Osteoblast (primary cell): ENCODE measurements around the gene TRAM2. TPM values are rescaled to one million over a fixed set of nuclear protein-coding genes. Genes with fewer than 3 reads are reported as not detected.

Experiments
- DNase-seq: peaks from one replicate; pipeline ENCODE4 v3.0.0; 2011; ENCODE audit warnings: low spot score, mixed read lengths; ENCODE audit not compliant: insufficient read length; ENCODE audit errors: missing footprints
- H2AFZ ChIP-seq: 2 replicates; pipeline ENCODE4 v1.6.0; 2011; ENCODE audit warnings: mild to moderate bottlenecking, low read length
- H3K27ac ChIP-seq: 2 replicates; pipeline ENCODE4 v1.5.1; 2011; ENCODE audit warnings: mild to moderate bottlenecking, low read depth, low read length, moderate library complexity
- H3K27me3 ChIP-seq: 2 replicates; pipeline ENCODE4 v1.6.0; 2012; ENCODE audit warnings: mild to moderate bottlenecking, control low read depth, inconsistent platforms, low read length, moderate library complexity; ENCODE audit not compliant: insufficient read depth
- H3K36me3 ChIP-seq: 2 replicates; pipeline ENCODE4 v1.5.1; 2011; ENCODE audit warnings: mild to moderate bottlenecking, low read length, control low read depth, moderate library complexity; ENCODE audit not compliant: insufficient read depth
- H3K4me1 ChIP-seq: 2 replicates; pipeline ENCODE4 v1.5.1; 2011; ENCODE audit warnings: mild to moderate bottlenecking, low read length, control low read depth, moderate library complexity; ENCODE audit not compliant: insufficient read depth
- H3K4me2 ChIP-seq: 2 replicates; pipeline ENCODE4 v1.6.0; 2011; ENCODE audit warnings: mild to moderate bottlenecking, low read length; ENCODE audit not compliant: insufficient read depth
- H3K4me3 ChIP-seq: fragments of 200-600 bp; sonication (generic); 3 replicates; pipeline ENCODE4 v1.5.1; 2012; ENCODE audit warnings: mild to moderate bottlenecking, low read length, inconsistent platforms; ENCODE audit not compliant: insufficient read depth
- H3K79me2 ChIP-seq: 2 replicates; pipeline ENCODE4 v1.6.0; 2012; ENCODE audit warnings: mild to moderate bottlenecking, low read length, control low read depth, inconsistent platforms; ENCODE audit not compliant: insufficient read depth
- H3K9me3 ChIP-seq: 2 replicates; pipeline ENCODE4 v1.5.1; 2011; ENCODE audit warnings: low read depth, low read length, control low read depth
- H4K20me1 ChIP-seq: 2 replicates; pipeline ENCODE4 v1.6.0; 2012; ENCODE audit warnings: mild to moderate bottlenecking, low read length, control low read depth; ENCODE audit not compliant: insufficient read depth
- CTCF ChIP-seq: IDR thresholded peaks from 2 replicates; pipeline ENCODE4 v1.5.1; 2011; ENCODE audit warnings: mild to moderate bottlenecking, low read depth, low read length, moderate library complexity; ENCODE audit errors: extremely low read depth
- total RNA-seq: library from RNA; depleted of rRNA; stranded (reverse); fragments of >200 nt; gene quantifications from 2 replicates; pipeline ENCODE4 v1.2.3, GENCODE V29; 2012

TRAM2 gene
- total RNA-seq, 1 donor: 155 TPM

- Histone ChIP-seq H2AFZ (no peak overlapping the region), H3K79me2 (no peaks in the 10 kb centered on the region), H3K9me3 (no peaks in the 10 kb centered on the region), H3K36me3 (no peaks in the 10 kb centered on the region), H3K27me3 (no peaks in the 10 kb centered on the region), H3K4me1 (peaks cover 20% of the 10 kb centered on the region), H3K4me3 (no peak overlapping the region), H3K27ac (peak overlapping the region; percentile 53), H3K4me2 (peak overlapping the region; percentile 21), H4K20me1 (no peaks in the 10 kb centered on the region)
- no peak for DNase-seq
- no peak for TF ChIP-seq CTCF
Measured at GRCh38 chr6:52603000-52603795, 26.3 kb upstream of the TRAM2 start.

- Histone ChIP-seq H3K79me2 (no peaks in the 10 kb centered on the region), H3K4me1 (peaks cover 62% of the 10 kb centered on the region), H4K20me1 (no peaks in the 10 kb centered on the region), H3K27ac (peak overlapping the region; percentile 85), H3K9me3 (no peaks in the 10 kb centered on the region), H3K4me2 (peak overlapping the region; percentile 47), H3K4me3 (no peak overlapping the region), H3K27me3 (no peaks in the 10 kb centered on the region), H2AFZ (peak overlapping the region; percentile 92), H3K36me3 (no peaks in the 10 kb centered on the region)
- no peak for DNase-seq
- TF ChIP-seq CTCF: no peak
Measured at GRCh38 chr6:52598824-52599190, 21.9 kb upstream of the TRAM2 start.

- Histone ChIP-seq H2AFZ (peak overlapping the region; percentile 92), H3K36me3 (no peaks in the 10 kb centered on the region), H3K4me3 (peak overlapping the region; percentile 19), H3K4me2 (peak overlapping the region; percentile 47), H4K20me1 (no peaks in the 10 kb centered on the region), H3K4me1 (peaks cover 57% of the 10 kb centered on the region), H3K79me2 (no peaks in the 10 kb centered on the region), H3K27me3 (no peaks in the 10 kb centered on the region), H3K27ac (peak overlapping the region; percentile 85), H3K9me3 (no peaks in the 10 kb centered on the region)
- TF ChIP-seq CTCF: peak; percentile 93
- peak; percentile 83 for DNase-seq
Measured at GRCh38 chr6:52598123-52598823, 21.4 kb upstream of the TRAM2 start.

- H3K27ac ChIP-seq: peak overlapping the region; percentile 85
- peak overlapping the region; percentile 92 for H2AFZ ChIP-seq
- no peak for TF ChIP-seq CTCF
- peaks cover 51% of the 10 kb centered on the region for H3K4me1 ChIP-seq
- no peaks in the 10 kb centered on the region for H4K20me1 ChIP-seq
- H3K9me3 ChIP-seq: no peaks in the 10 kb centered on the region
- peak overlapping the region; percentile 19 for H3K4me3 ChIP-seq
- H3K36me3 ChIP-seq: no peaks in the 10 kb centered on the region
- H3K4me2 ChIP-seq: peak overlapping the region; percentile 47
- no peaks in the 10 kb centered on the region for H3K27me3 ChIP-seq
- H3K79me2 ChIP-seq: no peaks in the 10 kb centered on the region
- no peak for DNase-seq
Measured at GRCh38 chr6:52597738-52598122, 20.9 kb upstream of the TRAM2 start.
